ENCODE measurements around the gene CHI3L1. TPM values are rescaled to one million over a fixed set of nuclear protein-coding genes. Genes with fewer than 3 reads are reported as not detected.

The CHI3L1 gene
- total RNA-seq, 1 experiment from 2014 or later: not detected

DNA sequence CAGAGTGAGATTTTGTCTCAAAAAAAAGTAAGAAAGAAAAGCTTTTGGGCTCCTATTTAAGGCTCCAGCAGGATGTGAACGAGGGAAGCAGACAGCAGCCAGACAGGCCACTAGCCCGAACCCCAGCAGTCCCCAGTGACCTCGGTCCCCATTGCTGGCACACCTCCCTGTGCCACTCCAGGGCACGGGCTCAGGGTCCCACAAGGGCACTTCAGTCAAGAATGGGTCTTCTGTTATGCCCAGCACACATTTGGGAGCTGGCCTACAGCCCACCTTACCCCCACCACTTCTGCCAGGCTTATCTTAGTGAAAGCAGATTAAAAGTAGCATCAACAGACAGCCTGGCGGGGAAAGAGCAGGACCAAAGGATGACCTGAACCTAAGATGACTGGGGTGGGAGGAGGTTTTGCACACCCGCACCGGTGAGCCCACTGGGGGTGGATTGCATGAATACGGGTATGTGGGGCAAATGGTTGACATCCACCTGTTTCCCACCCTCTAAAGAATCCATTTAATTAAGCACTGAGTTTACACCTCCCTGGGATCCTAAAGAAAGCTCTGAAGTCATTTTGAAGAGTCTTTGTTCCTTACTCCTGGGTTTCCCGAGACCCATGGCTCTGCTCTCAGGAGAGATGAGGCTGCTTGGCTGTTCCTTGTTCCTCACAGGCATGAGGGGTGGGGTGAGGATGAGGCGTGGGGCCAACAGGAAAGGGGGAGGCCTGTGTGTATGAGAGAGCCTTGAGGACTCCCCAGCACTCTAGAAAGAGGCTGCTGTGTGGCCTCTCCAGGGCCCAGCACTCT lies 4.7 kb downstream of the CHI3L1 start:
- WGBS (ENCODE audit: extremely low coverage, insufficient read length, low lambda C conversion rate): no CpG with 5 or more reads among the region's 10 CpGs
- no peak for DNase-seq
- H2BK120ac ChIP-seq (ENCODE audit: low read depth, low read length, poor library complexity, severe bottlenecking): no peak overlapping the region

More for the DNA sequence above, 4.7 kb downstream of the CHI3L1 start:
- Histone ChIP-seq H2BK5ac (ENCODE audit: insufficient read length, low read length) (no peak overlapping the region), H3K4me1 (ENCODE audit: insufficient read depth, low read length) (peaks cover 3% of the 10 kb centered on the region; the same call in 1 of the 2 replicates), H2BK15ac (ENCODE audit: low read depth, low read length) (no peak overlapping the region), H2AFZ (ENCODE audit: low read length) (no peak overlapping the region), H4K5ac (ENCODE audit: insufficient read length, low read depth, low read length) (no peak overlapping the region), H3T11ph (ENCODE audit: low read length) (no peak overlapping the region), H3K56ac (ENCODE audit: insufficient read length, low read depth, low read length) (no peak overlapping the region), H2BK20ac (ENCODE audit: low read depth, low read length, poor library complexity, severe bottlenecking) (no peak overlapping the region), H3K23me2 (ENCODE audit: insufficient read length, low read depth, low read length, poor library complexity, severe bottlenecking) (peaks cover 3% of the 10 kb centered on the region), H3K14ac (ENCODE audit: insufficient read depth, low read length) (no peak overlapping the region), H3K9ac (ENCODE audit: extremely low read depth, insufficient read length, low read length) (no peak overlapping the region), H4K91ac (ENCODE audit: insufficient read length, low read depth, low read length) (no peak overlapping the region), H3K79me1 (ENCODE audit: insufficient read depth, low read depth, low read length, poor library complexity, severe bottlenecking) (no peaks in the 10 kb centered on the region), H3K4ac (ENCODE audit: low read depth, low read length) (no peak overlapping the region), H3K27me3 (ENCODE audit: insufficient read depth, low read length) (no peaks in the 10 kb centered on the region), H3K18ac (ENCODE audit: insufficient read length, low read depth, low read length) (no peak overlapping the region), H2BK12ac (ENCODE audit: insufficient read length, low read depth, low read length) (no peak overlapping the region), H2AK5ac (ENCODE audit: insufficient read length, low read length) (no peak overlapping the region), H3K79me2 (ENCODE audit: insufficient read depth, low read length) (no peaks in the 10 kb centered on the region), H3K23ac (ENCODE audit: insufficient read length, low read depth, low read length) (no peak overlapping the region), H3K9me3 (ENCODE audit: control insufficient read depth, low read depth, low read length) (no peaks in the 10 kb centered on the region), H4K8ac (replicated peaks; ENCODE audit: insufficient read length, low read depth, low read length) (no peak overlapping the region), H3K4me2 (ENCODE audit: insufficient read depth, insufficient read length, low read length) (no peak overlapping the region), H4K20me1 (ENCODE audit: control insufficient read depth, insufficient read depth, insufficient read length) (no peaks in the 10 kb centered on the region), H3K27ac (ENCODE audit: insufficient read length, low read depth, low read length) (no peak overlapping the region)
- TF ChIP-seq, protein P1, sequence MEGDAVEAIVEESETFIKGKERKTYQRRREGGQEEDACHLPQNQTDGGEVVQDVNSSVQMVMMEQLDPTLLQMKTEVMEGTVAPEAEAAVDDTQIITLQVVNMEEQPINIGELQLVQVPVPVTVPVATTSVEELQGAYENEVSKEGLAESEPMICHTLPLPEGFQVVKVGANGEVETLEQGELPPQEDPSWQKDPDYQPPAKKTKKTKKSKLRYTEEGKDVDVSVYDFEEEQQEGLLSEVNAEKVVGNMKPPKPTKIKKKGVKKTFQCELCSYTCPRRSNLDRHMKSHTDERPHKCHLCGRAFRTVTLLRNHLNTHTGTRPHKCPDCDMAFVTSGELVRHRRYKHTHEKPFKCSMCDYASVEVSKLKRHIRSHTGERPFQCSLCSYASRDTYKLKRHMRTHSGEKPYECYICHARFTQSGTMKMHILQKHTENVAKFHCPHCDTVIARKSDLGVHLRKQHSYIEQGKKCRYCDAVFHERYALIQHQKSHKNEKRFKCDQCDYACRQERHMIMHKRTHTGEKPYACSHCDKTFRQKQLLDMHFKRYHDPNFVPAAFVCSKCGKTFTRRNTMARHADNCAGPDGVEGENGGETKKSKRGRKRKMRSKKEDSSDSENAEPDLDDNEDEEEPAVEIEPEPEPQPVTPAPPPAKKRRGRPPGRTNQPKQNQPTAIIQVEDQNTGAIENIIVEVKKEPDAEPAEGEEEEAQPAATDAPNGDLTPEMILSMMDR (conservative IDR thresholded peaks at IDR 0.05): no peak
- Mint-ChIP-seq H3K4me3 (no peak overlapping the region), H3K27me3 (ENCODE audit: low read depth) (no peaks in the 10 kb centered on the region; the same call in none of the 2 replicates), H3K4me1 (peaks cover 39 to 51% of the 10 kb centered on the region in 2 experiments), H3K27ac (peak overlapping the region in 1 of 3 experiments; percentile 26; a peak in 1 of 7 replicates), H3K9me3 (no peaks in the 10 kb centered on the region), H3K36me3 (ENCODE audit: insufficient read depth in 1 of 3, low read depth in 3 of 3) (no peaks in the 10 kb centered on the region)
